Measurements from ENCODE around the gene TNKS1BP1. TPM values are rescaled to one million over a fixed set of nuclear protein-coding genes. Genes with fewer than 3 reads are reported as not detected.
"Not testable (repeated sequence)": the region's sequence is repeated elsewhere in the genome, so short reads cannot be mapped to it uniquely, and the experiment has no call there.

The TNKS1BP1 gene
- total and polyA plus RNA-seq, 7 donors, result 26.4 to 133 (median 43.8) TPM

GRCh38 chr11:57361926-57362325, 37.2 kb upstream of the TNKS1BP1 start:
- Histone ChIP-seq H3K4me3 (no peak overlapping the region), H3K36me3 (no peaks in the 10 kb centered on the region)
- 71 to 81% methylated on average over 3 of the region's 3 CpGs for WGBS, 2 donors

GRCh38 chr11:57361420-57361819, 36.7 kb upstream of the TNKS1BP1 start:
- H3K36me3 ChIP-seq; H3K4me3 ChIP-seq; H3K27me3 ChIP-seq; intact Hi-C loops (cut with DNase I); H3K9me3 ChIP-seq; H3K4me1 ChIP-seq; DNase-seq; H3K27ac ChIP-seq: not testable (repeated sequence)

More at GRCh38 chr11:57361926-57362325, 37.2 kb upstream of the TNKS1BP1 start:
- H3K27ac ChIP-seq, result no peak overlapping the region
- H3K4me1 ChIP-seq, result peaks cover 0 to 4% (median 0%) of the 10 kb centered on the region in 4 donors
- H3K27me3 ChIP-seq, result no peaks in the 10 kb centered on the region
- intact Hi-C loops (cut with DNase I), result no loop called here
- DNase-seq, result no peak
- no peaks in the 10 kb centered on the region for H3K9me3 ChIP-seq
- TF ChIP-seq CTCF (IDR thresholded peaks at IDR 0.05) (no peak), POLR2A (IDR thresholded peaks at IDR 0.05) (no peak), POLR2AphosphoS5 (IDR thresholded peaks at IDR 0.05) (no peak), EP300 (IDR thresholded peaks at IDR 0.05) (no peak)

- no peaks in the 10 kb centered on the region for H3K9me3 ChIP-seq
- no peak for DNase-seq
- H3K36me3 ChIP-seq, result no peaks in the 10 kb centered on the region
- WGBS, 2 donors, result 93 to 94% methylated on average over 8 of the region's 8 CpGs
- intact Hi-C loops (cut with DNase I), result no loop called here
- H3K27ac ChIP-seq, result no peak overlapping the region
- TF ChIP-seq POLR2A (IDR thresholded peaks at IDR 0.05) (no peak), POLR2AphosphoS5 (IDR thresholded peaks at IDR 0.05) (no peak), CTCF (IDR thresholded peaks at IDR 0.05) (no peak), EP300 (IDR thresholded peaks at IDR 0.05) (no peak)
- H3K4me1 ChIP-seq, result peaks cover 0 to 4% (median 0%) of the 10 kb centered on the region in 4 donors
- H3K27me3 ChIP-seq, result no peaks in the 10 kb centered on the region
- H3K4me3 ChIP-seq, result no peak overlapping the region
Observed at GRCh38 chr11:57360991-57361390, 36.2 kb upstream of the TNKS1BP1 start.

GRCh38 chr11:57359896-57360690, 35.3 kb upstream of the TNKS1BP1 start:
- Histone ChIP-seq H3K36me3 (no peaks in the 10 kb centered on the region), H3K9me3 (no peaks in the 10 kb centered on the region), H3K27ac (no peak overlapping the region), H3K27me3 (no peaks in the 10 kb centered on the region), H3K4me1 (peaks cover 0 to 4% (median 0%) of the 10 kb centered on the region in 4 donors), H3K4me3 (no peak overlapping the region)
- intact Hi-C loops (cut with DNase I), result loop anchor here (10.0 kb wide), 1 partner anchor 515 kb away; no protein-coding TSS in a partner anchor
- TF ChIP-seq POLR2A (IDR thresholded peaks at IDR 0.05) (no peak), CTCF (IDR thresholded peaks at IDR 0.05) (no peak), POLR2AphosphoS5 (IDR thresholded peaks at IDR 0.05) (no peak), EP300 (IDR thresholded peaks at IDR 0.05) (no peak)
- DNase-seq, result no peak
- 82 to 91% methylated on average over 9 of the region's 9 CpGs for WGBS, 2 donors

GRCh38 chr11:57359396-57359795, 34.6 kb upstream of the TNKS1BP1 start:
- 86 to 92% methylated on average over 5 of the region's 5 CpGs for WGBS, 2 donors
- intact Hi-C loops (cut with DNase I), result loop anchor here (10.0 kb wide), 1 partner anchor 515 kb away; no protein-coding TSS in a partner anchor

More at GRCh38 chr11:57359396-57359795, 34.6 kb upstream of the TNKS1BP1 start:
- Histone ChIP-seq H3K27me3 (no peaks in the 10 kb centered on the region), H3K27ac (no peak overlapping the region), H3K4me3 (no peak overlapping the region), H3K4me1 (peaks cover 0 to 4% (median 0%) of the 10 kb centered on the region in 4 donors), H3K36me3 (no peaks in the 10 kb centered on the region), H3K9me3 (no peaks in the 10 kb centered on the region)
- TF ChIP-seq EP300 (IDR thresholded peaks at IDR 0.05) (no peak), CTCF (IDR thresholded peaks at IDR 0.05) (no peak), POLR2AphosphoS5 (IDR thresholded peaks at IDR 0.05) (no peak), POLR2A (IDR thresholded peaks at IDR 0.05) (no peak)
- DNase-seq, result no peak
